OCI-LY3 (cell line): ENCODE data around the gene JAG2.

Experiments
- H2AFZ ChIP-seq: fragments of 200-600, 300-600 bp; shearing (Covaris generic); 2 replicates; pipeline ENCODE4 v1.6.0; 2014; ENCODE audit warnings: antibody characterized with exemption, low read depth, low read length
- H3K27ac ChIP-seq: fragments of 200-600, 300-600 bp; sonication (generic); 2 replicates; pipeline ENCODE4 v1.5.1; 2014; ENCODE audit warnings: mild to moderate bottlenecking, low read length, moderate library complexity, mixed read lengths
- H3K27me3 ChIP-seq: fragments of 200-600, 300-600 bp; sonication (generic); 2 replicates; pipeline ENCODE4 v1.6.1; 2014; ENCODE audit warnings: low read depth, low read length, mixed read lengths
- H3K36me3 ChIP-seq: fragments of 200-600, 300-600 bp; sonication (generic); replicated peaks from 2 replicates; pipeline ENCODE3; 2014; ENCODE audit warnings: low read depth, low read length, mixed read lengths
- H3K4me1 ChIP-seq: fragments of 300-600, 200-600 bp; sonication (generic); 2 replicates; pipeline ENCODE4 v1.6.1; 2014; ENCODE audit warnings: low read length, mixed read lengths
- H3K4me2 ChIP-seq: fragments of 200-600, 300-600 bp; sonication (generic); 2 replicates; pipeline ENCODE4 v1.6.1; 2014; ENCODE audit warnings: low read length, mixed read lengths
- H3K4me3 ChIP-seq: fragments of 300-600, 200-600 bp; sonication (generic); 2 replicates; pipeline ENCODE4 v1.5.1; 2014; ENCODE audit warnings: antibody characterized with exemption, mild to moderate bottlenecking, low read length, moderate library complexity
- H3K79me2 ChIP-seq: fragments of 300-600, 200-600 bp; shearing (Covaris generic); 2 replicates; pipeline ENCODE4 v1.6.1; 2014; ENCODE audit warnings: mild to moderate bottlenecking, low read length, mixed read lengths
- H3K9ac ChIP-seq: fragments of 300-600, 200-600 bp; shearing (Covaris generic); 2 replicates; pipeline ENCODE4 v1.6.0; 2014; ENCODE audit warnings: mild to moderate bottlenecking, low read length, moderate library complexity
- H3K9me3 ChIP-seq: fragments of 200-600, 300-600 bp; shearing (Covaris generic); 2 replicates; pipeline ENCODE4 v1.6.1; 2014; ENCODE audit warnings: low read length, mixed read lengths; ENCODE audit not compliant: insufficient read depth
- H4K20me1 ChIP-seq: fragments of 200-600, 300-600 bp; sonication (generic); 2 replicates; pipeline ENCODE4 v1.6.1; 2016; ENCODE audit warnings: low read length, mixed read lengths; ENCODE audit not compliant: insufficient read depth
- CTCF ChIP-seq: fragments of 200-600, 300-600 bp; sonication (generic); IDR thresholded peaks from 2 replicates; pipeline ENCODE4 v1.5.1; 2014; ENCODE audit warnings: antibody characterized with exemption, low read length, low read depth
- EZH2phosphoT487 ChIP-seq: fragments of 200-600 bp; shearing (Covaris generic); IDR thresholded peaks from 2 replicates; pipeline ENCODE4 v1.6.1; 2018; ENCODE audit warnings: antibody characterized with exemption, mixed run types, low read depth

The JAG2 gene

GRCh38 chr14:105155681-105156413 is 12.7 kb downstream of the JAG2 start:
- Histone ChIP-seq H3K4me2 (no peak overlapping the region), H3K4me1 (no peaks in the 10 kb centered on the region), H3K4me3 (no peak overlapping the region), H2AFZ (no peak overlapping the region), H3K9ac (no peak overlapping the region), H4K20me1 (no peaks in the 10 kb centered on the region), H3K36me3 (no peaks in the 10 kb centered on the region), H3K27me3 (no peaks in the 10 kb centered on the region), H3K79me2 (no peaks in the 10 kb centered on the region), H3K9me3 (no peaks in the 10 kb centered on the region), H3K27ac (no peak overlapping the region)
- no peak for TF ChIP-seq CTCF
- TF ChIP-seq EZH2phosphoT487, result no peak

GRCh38 chr14:105155071-105155651 is 13.4 kb downstream of the JAG2 start:
- TF ChIP-seq CTCF (no peak), EZH2phosphoT487 (no peak)
- Histone ChIP-seq H3K4me3 (no peak overlapping the region), H3K9ac (no peak overlapping the region), H2AFZ (no peak overlapping the region), H3K4me1 (no peaks in the 10 kb centered on the region), H3K9me3 (no peaks in the 10 kb centered on the region), H3K27ac (no peak overlapping the region), H4K20me1 (no peaks in the 10 kb centered on the region), H3K4me2 (no peak overlapping the region), H3K79me2 (no peaks in the 10 kb centered on the region), H3K27me3 (no peaks in the 10 kb centered on the region), H3K36me3 (no peaks in the 10 kb centered on the region)

- no peak overlapping the region for H3K9ac ChIP-seq
- no peaks in the 10 kb centered on the region for H4K20me1 ChIP-seq
- TF ChIP-seq EZH2phosphoT487 (no peak), CTCF (no peak)
- H3K27me3 ChIP-seq, result no peaks in the 10 kb centered on the region
- no peak overlapping the region for H3K4me3 ChIP-seq
- H2AFZ ChIP-seq, result no peak overlapping the region
- no peaks in the 10 kb centered on the region for H3K79me2 ChIP-seq
- H3K27ac ChIP-seq, result no peak overlapping the region
- no peak overlapping the region for H3K4me2 ChIP-seq
- no peaks in the 10 kb centered on the region for H3K9me3 ChIP-seq
- H3K4me1 ChIP-seq, result no peaks in the 10 kb centered on the region
- H3K36me3 ChIP-seq, result no peaks in the 10 kb centered on the region
Measured at GRCh38 chr14:105154476-105154871, 14.1 kb downstream of the JAG2 start.

- no peaks in the 10 kb centered on the region for H3K36me3 ChIP-seq
Measured at GRCh38 chr14:105153739-105154475, 14.7 kb downstream of the JAG2 start.

More at GRCh38 chr14:105153739-105154475, 14.7 kb downstream of the JAG2 start:
- Histone ChIP-seq H3K9me3 (no peaks in the 10 kb centered on the region), H3K27ac (no peak overlapping the region), H3K4me2 (no peak overlapping the region), H2AFZ (no peak overlapping the region), H3K27me3 (no peaks in the 10 kb centered on the region), H4K20me1 (no peaks in the 10 kb centered on the region), H3K4me1 (no peaks in the 10 kb centered on the region), H3K9ac (no peak overlapping the region), H3K79me2 (no peaks in the 10 kb centered on the region), H3K4me3 (no peak overlapping the region)
- TF ChIP-seq CTCF (no peak), EZH2phosphoT487 (no peak)
